Ovary (tissue), 9 donors: ENCODE measurements around the gene ABHD12B. TPM values are rescaled to one million over a fixed set of nuclear protein-coding genes. Genes with fewer than 3 reads are reported as not detected.

Experiments used
- DNase-seq, 5 donors: peaks; one replicate each; pipeline ENCODE4 v3.0.0-alpha.2; 2019 to 2020
- H3K27ac ChIP-seq, 2 donors: fragments of 200-600 bp; one replicate each; pipeline versions ENCODE4 v1.5.1 to v1.8.0; 2019 to 2022
- H3K27me3 ChIP-seq: fragments of 200-600 bp; one replicate; pipeline ENCODE4 v1.8.0; 2022
- H3K36me3 ChIP-seq: fragments of 200-600 bp; sonication (generic); one replicate; pipeline ENCODE4 v1.5.1; 2019
- H3K4me1 ChIP-seq: one replicate; pipeline ENCODE4 v1.8.1; 2013; ENCODE audit warnings: mild to moderate bottlenecking, moderate library complexity; ENCODE audit not compliant: insufficient read depth
- H3K4me3 ChIP-seq: fragments of 200-600 bp; sonication (generic); one replicate; pipeline ENCODE4 v1.5.1; 2017
- H3K9me3 ChIP-seq, 2 donors: fragments of 200-600 bp in 1 of 2; sonication (generic) in 1 of 2; one replicate each; pipeline versions ENCODE4 v1.5.1 to v1.8.1; 2013 to 2019; ENCODE audit warnings: mild to moderate bottlenecking in 1 of 2, moderate library complexity in 1 of 2
- CTCF ChIP-seq, 3 donors: fragments of 450-650 bp in 2 of 3; fragments of 200-600 bp in 1 of 3; IDR thresholded peaks; one replicate each; pipeline versions ENCODE4 v1.5.1 to v1.8.0; 2016 to 2022; ENCODE audit warnings: antibody characterized with exemption in 3 of 3, mild to moderate bottlenecking in 1 of 3
- EP300 ChIP-seq: sonication (generic); formaldehyde crosslinking; IDR thresholded peaks from one replicate; pipeline ENCODE4 v1.6.1; 2017; ENCODE audit warnings: antibody characterized with exemption
- POLR2A ChIP-seq: fragments of 450-650 bp; IDR thresholded peaks from one replicate; pipeline ENCODE4 v1.6.1; 2017; ENCODE audit warnings: antibody characterized with exemption, mild to moderate bottlenecking, moderate library complexity
- WGBS, 3 donors: extraction: QIAGEN DNeasy Blood & Tissue Kit in 1 of 3; methylation state at CpG; one replicate each; pipeline versions ENCODE4 v1.1.5 to v1.1.7; 2013 to 2017; 5-methylcytosine and 5-hydroxymethylcytosine counted together
- intact Hi-C, 4 donors: fragments of 100-400 bp; cut with DNase I; formaldehyde crosslinking; loops; one replicate each; pipeline versions ENCODE4 v1.11.0 to v1.15.1; 2022 to 2023
- polyA plus RNA-seq, 2 donors: library from polyadenylated mRNA; stranded (reverse); fragments of 200-250 nt in 1 of 2; fragments of 350-450 nt in 1 of 2; fragmentation: Illumina TruSeq in 1 of 2; extraction: RNeasy Lipid Tissue Mini Kit (QIAGEN cat#74804) in 1 of 2; gene quantifications; one replicate each; pipeline ENCODE4 v1.2.3, GENCODE V29; 2013 to 2014
- small RNA-seq: library from RNA; depleted of rRNA; stranded (forward); fragments of <200 nt; gene quantifications from one replicate; pipeline ENCODE3, GENCODE V24; 2016
- total RNA-seq, 7 donors: library from RNA; depleted of rRNA in 2 of 7; stranded (reverse); fragments of >200 nt in 2 of 7; fragmentation: NEBNext Ultra II Directional in 3 of 7; extraction: Animal tissue kit (Norgen Biotek cat#: 25700) in 3 of 7; gene quantifications; one replicate each; pipeline versions ENCODE4 v1.1.0 to v1.2.4, GENCODE V29; 2016 to 2023
- donor health status: DM: no; HTN: no; CAD: no; lungs with moderate emphysema.
- donor health status: DM: no; HTN: no; CAD: no.
- donor health status: Bipolar disorder and iron deficiency.
- donor health status: DM: yes; HTN: yes; CAD: no.
- donor health status: DM: no; HTN: no; CAD: no.
- donor health status: DM: yes; HTN: yes; CAD: no.

Gene ABHD12B
- total and polyA plus RNA-seq, 9 donors: 0.45 to 5.1 (median 0.84) TPM; not detected in 6

DNA sequence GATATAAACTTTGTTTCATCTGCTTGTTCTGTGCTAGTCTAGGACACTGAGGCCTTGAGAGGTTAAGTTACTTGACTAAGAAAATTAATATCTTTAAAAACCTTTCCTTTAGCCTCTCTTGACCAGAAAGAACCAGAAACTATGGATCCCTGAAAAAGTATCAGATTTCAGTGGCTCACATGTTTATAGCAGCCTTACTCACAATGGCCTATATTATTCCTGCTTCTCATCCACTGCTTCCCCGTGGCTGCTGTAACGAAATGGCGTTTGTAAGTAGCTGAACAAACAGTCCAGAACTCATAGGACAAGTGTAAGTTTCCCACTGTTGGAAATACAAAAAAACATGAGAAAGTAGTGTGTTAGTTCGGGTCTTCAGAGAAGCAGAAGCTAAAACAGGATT, 75.6 kb downstream of the ABHD12B start:
- H3K4me3 ChIP-seq: no peak overlapping the region
- intact Hi-C loops: no loop called here
- DNase-seq: no peak
- WGBS, 3 donors: 56 to 65% (median 63%) methylated on average over 4 of the region's 4 CpGs
- no peaks in the 10 kb centered on the region for H3K36me3 ChIP-seq
- H3K27ac ChIP-seq: no peak overlapping the region
- H3K4me1 ChIP-seq: peaks cover 3% of the 10 kb centered on the region
- no peaks in the 10 kb centered on the region for H3K9me3 ChIP-seq
- TF ChIP-seq EP300 (no peak), CTCF (IDR thresholded peaks at IDR 0.05) (no peak), POLR2A (no peak)
- no peaks in the 10 kb centered on the region for H3K27me3 ChIP-seq

DNA sequence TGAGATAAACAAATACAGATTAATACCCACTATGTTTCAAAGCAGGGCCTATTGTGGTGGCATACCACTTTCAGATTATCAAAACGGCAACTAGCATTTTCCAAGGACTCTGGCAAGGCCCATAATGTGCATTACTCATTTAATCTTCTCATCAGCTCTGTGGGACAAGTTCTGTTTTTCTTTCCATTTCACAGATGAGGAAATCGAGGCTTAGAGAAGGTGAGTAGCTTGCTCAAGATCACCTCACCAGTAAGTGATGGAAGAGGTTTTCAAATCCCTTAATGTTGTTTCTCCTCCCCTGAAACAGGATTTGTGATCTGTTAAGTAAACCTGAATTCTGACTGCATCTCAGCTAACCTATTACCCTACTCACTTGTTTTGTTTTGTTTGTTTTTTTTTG, 76.4 kb downstream of the ABHD12B start:
- intact Hi-C loops: no loop called here
- Histone ChIP-seq H3K4me1 (peaks cover 1% of the 10 kb centered on the region), H3K27me3 (no peaks in the 10 kb centered on the region), H3K4me3 (no peak overlapping the region), H3K9me3 (no peaks in the 10 kb centered on the region), H3K36me3 (no peaks in the 10 kb centered on the region), H3K27ac (no peak overlapping the region)
- WGBS, 3 donors: 87 to 91% (median 90%) methylated on average over 2 of the region's 2 CpGs
- DNase-seq: no peak
- no peak for TF ChIP-seq EP300
- TF ChIP-seq POLR2A: no peak
- no peak for TF ChIP-seq CTCF (IDR thresholded peaks at IDR 0.05)

DNA sequence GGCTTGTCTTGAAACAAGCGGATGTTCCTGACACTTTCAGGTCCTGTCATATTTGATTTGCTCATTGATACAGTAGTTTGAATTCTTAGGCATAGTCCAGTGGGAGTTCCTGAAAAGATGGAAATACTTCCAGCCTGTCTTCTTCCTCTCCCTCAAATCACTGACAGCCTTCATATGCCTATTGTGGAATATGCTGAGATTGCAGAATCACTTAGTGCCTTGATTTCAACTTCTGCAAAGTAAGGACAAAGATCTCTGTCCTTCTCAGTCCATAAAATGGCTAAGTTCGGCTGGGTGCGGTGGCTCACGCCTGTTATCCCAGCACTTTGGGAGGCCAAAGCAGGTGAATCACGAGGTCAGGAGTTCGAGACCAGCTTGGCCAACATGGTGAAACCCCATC, 79.2 kb downstream of the ABHD12B start:
- Histone ChIP-seq H3K4me1 (no peaks in the 10 kb centered on the region), H3K27me3 (no peaks in the 10 kb centered on the region), H3K27ac (no peak overlapping the region), H3K9me3 (no peaks in the 10 kb centered on the region), H3K36me3 (no peaks in the 10 kb centered on the region), H3K4me3 (no peak overlapping the region)
- 95 to 96% (median 96%) methylated on average over 6 of the region's 6 CpGs for WGBS, 3 donors
- TF ChIP-seq EP300: no peak
- intact Hi-C loops: loop anchor here in 3 of 4 donors (5.0 to 10.0 kb wide), 3 partner anchors 264 to 274 kb away; no protein-coding TSS in a partner anchor
- no peak for DNase-seq

DNA sequence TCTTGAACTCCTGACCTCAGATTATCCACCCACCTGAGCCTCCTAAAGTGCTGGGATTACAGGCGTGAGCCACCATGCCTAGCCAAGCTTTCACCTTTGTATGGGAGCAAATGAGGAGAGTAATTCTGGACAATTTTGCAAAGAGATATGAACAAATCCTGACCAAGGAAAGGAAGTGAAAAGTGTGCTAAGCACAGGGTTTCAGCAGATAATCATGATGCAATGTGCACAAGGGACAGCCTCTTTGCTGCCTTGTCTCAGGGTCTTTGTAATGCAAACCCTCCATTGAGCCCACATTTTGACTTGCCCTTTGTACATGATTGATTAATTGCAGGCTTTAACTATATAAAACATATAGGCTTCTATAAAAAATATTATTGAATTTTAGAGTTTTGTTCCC, 81.6 kb downstream of the ABHD12B start:
- no peak overlapping the region for H3K4me3 ChIP-seq
- DNase-seq: no peak
- intact Hi-C loops: loop anchor here in 3 of 4 donors (5.0 to 10.0 kb wide), 3 partner anchors 261 to 271 kb away; no protein-coding TSS in a partner anchor
- no peak for TF ChIP-seq POLR2A
- no peak for TF ChIP-seq EP300
- no peak for TF ChIP-seq CTCF (IDR thresholded peaks at IDR 0.05)
- no peaks in the 10 kb centered on the region for H3K27me3 ChIP-seq
- no peaks in the 10 kb centered on the region for H3K4me1 ChIP-seq
- H3K27ac ChIP-seq: no peak overlapping the region
- H3K36me3 ChIP-seq: no peaks in the 10 kb centered on the region
- WGBS, 3 donors: 83 to 95% (median 93%) methylated on average over 1 of the region's 1 CpG
- no peaks in the 10 kb centered on the region for H3K9me3 ChIP-seq

Small RNA genes lying within 50 kb of the gene (small RNA-seq; reads per million reads assigned to genes)
- not detected for gene RF00593

Other genes starting within 250 kb of the ABHD12B start
- gene SAV1, start 203.7 kb upstream of the ABHD12B start, total RNA-seq: 10 to 100 TPM; 35.3 to 49.9 (median 45.8) TPM
- gene SAV1, start 203.7 kb upstream of the ABHD12B start, polyA plus RNA-seq: 10 to 100 TPM; 30.5 to 48.7 TPM
- gene NIN, start 40.9 kb upstream of the ABHD12B start, total RNA-seq: 10 to 100 TPM; 16.0 to 32.4 (median 28.1) TPM
- gene NIN, start 40.9 kb upstream of the ABHD12B start, polyA plus RNA-seq: 10 to 100 TPM in 1 of 2 donors, 1 to 10 TPM in 1; 6.4 to 12.2 TPM
- gene PYGL, start 72.4 kb downstream of the ABHD12B start, total RNA-seq: 10 to 100 TPM; 25.8 to 53.7 (median 32.6) TPM
- 10 to 100 TPM; 19.6 to 34.3 TPM for gene PYGL, start 72.4 kb downstream of the ABHD12B start, polyA plus RNA-seq
- gene TRIM9, start 223.1 kb downstream of the ABHD12B start, total RNA-seq: 1 to 10 TPM in 5 of 7 donors, under 1 TPM in 2; 0.36 to 8.7 (median 1.7) TPM
- gene TRIM9, start 223.1 kb downstream of the ABHD12B start, polyA plus RNA-seq: 1 to 10 TPM in 1 of 2 donors, under 1 TPM in 1; 0.40 to 2.1 TPM